Stimulated activated CD4-positive, alpha-beta T cell treated with anti-CD3 and anti-CD28 coated beads, Interleukin-4, amount 100 ng/mL, for 24 hours (primary cell): Measurements from ENCODE around the gene ST6GAL1.
A peak's percentile ranks its signal among the peaks of the same experiment; 100 is the strongest.
"Not testable (repeated sequence)": the region's sequence is repeated elsewhere in the genome, so short reads cannot be mapped to it uniquely, and the experiment has no call there.

Source experiments
- DNase-seq: peaks from one replicate; pipeline ENCODE4 v3.0.0-alpha.2; 2020

The ST6GAL1 gene

GRCh38 chr3:187025656-187026316, 95.5 kb downstream of the ST6GAL1 start:
- peak; percentile 57 for DNase-seq

DNA sequence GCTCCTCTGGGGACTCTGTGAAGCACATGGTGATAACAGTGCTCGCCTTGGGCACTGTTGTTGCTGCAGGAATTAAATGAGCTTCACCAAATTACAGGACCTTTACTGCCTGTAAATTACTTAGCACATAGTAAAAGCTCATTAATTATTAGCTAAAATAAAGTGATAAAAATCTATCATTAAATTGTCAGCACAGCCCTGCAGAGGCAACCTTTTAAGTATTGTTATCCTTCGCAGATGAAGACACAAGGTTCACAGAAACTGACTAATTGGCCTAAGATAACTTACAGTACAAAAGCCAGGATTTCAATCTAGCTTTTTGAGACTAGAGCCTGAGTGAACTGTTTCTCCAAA, 96.0 kb downstream of the ST6GAL1 start:
- no peak for DNase-seq

GRCh38 chr3:187027531-187028278, 97.4 kb downstream of the ST6GAL1 start:
- peak; percentile 65 for DNase-seq

GRCh38 chr3:187031934-187032333, 101.6 kb downstream of the ST6GAL1 start:
- DNase-seq = no peak

GRCh38 chr3:187036394-187036793, 106.1 kb downstream of the ST6GAL1 start:
- DNase-seq = no peak

DNA sequence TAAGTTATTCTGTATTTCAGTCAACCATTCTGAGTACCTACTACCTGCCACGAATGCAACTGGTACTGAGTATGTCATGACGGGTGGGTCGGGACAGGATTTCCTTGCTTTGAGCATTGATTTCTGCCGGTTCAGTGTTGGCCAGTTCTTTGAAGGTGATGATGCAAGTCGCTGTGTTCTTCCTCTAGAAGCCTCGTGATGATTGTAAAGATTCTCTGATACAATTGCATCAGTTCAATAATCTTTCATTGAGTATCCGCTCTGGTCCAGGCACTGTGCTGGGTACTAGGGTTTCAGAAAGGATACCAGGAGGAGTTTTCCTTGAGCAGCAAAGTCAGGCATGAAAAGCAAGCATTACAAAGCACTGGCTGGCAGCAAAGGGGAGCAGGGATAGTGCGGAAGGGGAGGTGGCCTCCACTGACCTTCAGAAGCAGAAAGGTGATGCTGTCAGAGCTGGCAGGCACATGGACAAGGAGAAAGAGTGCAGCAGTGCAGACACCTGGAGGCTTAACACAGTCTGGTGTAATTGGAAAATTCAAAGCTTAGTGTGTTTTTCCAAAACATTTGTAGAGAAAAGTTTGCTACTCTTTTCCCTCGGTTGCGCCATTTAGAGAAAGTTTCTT, 108.9 kb downstream of the ST6GAL1 start:
- no peak for DNase-seq

- no peak for DNase-seq
These were observed 109.5 kb downstream of the ST6GAL1 start for GRCh38 chr3:187039723-187040414.

- no peak for DNase-seq
These were observed 110.4 kb downstream of the ST6GAL1 start for GRCh38 chr3:187040516-187041361.

DNA sequence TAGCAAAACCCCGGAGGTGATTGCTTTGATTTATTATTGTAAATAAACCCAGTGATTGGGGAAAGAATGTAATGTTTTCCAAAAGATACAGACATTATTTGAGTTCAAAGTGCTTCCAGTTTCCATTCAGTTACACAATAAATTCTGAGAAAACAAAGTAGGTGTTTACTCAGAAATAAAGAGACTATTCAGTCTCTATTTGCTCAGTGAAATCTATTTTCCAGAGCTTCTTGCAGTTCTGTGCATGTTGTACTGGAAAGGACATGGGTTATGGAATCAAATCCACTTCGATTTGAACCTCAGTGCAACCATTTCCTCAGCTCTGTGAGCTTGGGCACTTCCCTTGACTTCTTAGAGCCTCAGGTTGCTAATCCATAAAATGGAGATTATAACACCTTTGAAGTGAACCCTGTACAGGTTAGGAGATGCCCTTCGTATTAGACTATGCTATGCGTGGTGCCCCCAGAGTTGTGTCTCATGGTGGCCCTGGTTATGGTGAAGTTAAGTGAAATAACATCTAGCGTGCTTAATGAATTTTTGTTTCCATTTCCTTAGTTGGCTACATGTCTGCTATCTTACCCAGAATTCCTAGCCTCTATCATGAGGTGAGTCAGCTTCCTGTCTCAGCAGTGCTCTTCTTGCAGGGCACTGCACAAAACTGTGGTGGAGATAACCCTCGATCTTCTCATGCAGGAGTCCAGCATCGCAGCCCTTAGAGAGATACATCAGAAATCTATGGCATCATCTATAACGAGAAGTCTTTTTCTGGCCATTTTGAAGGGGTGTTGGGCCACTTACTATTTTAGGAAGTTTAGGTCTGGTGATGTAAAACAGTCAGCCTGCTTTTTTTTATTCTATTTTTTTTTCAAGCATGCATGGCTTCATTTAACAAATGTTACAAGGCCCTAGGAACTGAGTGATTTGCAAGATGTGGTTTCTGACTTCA, 111.3 kb downstream of the ST6GAL1 start:
- peak; percentile 59 for DNase-seq

- no peak for DNase-seq
These were observed 112.0 kb downstream of the ST6GAL1 start for GRCh38 chr3:187042346-187042745.

DNA sequence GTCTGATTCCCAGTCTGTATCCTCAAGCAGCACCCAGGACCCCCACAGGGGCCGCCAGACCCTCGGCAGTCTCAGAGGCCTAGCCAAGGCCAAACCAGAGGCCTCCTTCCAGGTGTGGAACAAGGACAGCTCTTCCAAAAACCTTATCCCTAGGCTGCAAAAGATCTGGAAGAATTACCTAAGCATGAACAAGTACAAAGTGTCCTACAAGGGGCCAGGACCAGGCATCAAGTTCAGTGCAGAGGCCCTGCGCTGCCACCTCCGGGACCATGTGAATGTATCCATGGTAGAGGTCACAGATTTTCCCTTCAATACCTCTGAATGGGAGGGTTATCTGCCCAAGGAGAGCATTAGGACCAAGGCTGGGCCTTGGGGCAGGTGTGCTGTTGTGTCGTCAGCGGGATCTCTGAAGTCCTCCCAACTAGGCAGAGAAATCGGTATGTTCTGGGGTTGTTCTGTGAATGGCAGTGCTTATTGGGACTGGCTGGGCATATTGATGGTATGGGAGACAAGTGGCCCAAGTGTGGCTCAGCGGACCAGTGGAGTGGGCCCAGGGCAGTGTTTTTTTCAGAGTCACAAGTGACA, 112.6 kb downstream of the ST6GAL1 start:
- DNase-seq = no peak

DNA sequence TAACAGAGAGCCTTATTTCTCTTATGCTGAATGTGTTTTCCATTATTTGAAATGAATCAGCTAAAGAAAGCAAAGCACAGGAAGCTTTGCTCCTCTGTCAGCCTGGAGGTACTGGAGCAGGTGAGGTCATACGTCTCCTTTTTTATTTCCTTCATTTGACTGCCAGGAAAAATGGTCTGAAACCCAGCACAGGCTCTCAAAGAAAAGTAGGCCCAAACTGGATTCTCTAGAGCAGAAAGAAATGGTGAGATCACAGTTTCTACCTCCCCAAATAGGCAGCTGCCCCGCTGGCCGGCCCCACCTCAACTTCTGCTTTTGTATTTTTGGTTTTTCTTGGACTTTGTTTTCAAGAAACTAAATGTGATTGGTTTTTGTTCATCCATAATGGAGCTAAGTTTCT, 113.9 kb downstream of the ST6GAL1 start:
- no peak for DNase-seq

DNA sequence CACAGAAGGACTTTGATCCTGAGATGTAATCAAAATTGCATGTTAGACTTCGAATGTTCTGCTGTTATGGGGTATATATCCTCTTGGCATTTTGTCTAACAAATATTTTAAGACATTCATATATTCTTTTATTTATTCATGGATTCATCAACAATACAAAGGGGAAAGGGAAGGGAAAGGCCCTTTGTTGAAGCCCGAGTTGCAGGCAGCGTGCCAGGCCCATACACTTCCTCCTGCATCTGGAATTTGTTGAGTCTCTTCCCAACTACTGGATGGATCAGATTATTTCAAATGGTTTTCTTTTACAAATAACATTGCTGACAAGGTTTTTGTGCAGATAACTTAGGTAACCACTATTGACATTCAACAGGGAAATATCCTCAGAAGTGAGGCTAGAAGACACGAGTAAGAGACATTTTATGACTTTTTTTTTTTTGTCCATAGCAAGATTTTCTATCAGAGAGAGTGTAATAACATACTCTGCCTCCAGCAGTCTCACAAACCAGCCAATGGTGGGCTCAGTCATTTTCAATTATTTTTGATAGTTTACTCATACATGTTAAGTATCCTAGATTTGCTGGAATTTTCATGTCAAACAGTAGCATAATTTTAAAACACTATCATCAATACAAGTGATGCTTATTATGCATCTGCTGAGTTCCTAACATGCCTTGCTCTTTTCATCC, 114.7 kb downstream of the ST6GAL1 start:
- DNase-seq = no peak

GRCh38 chr3:187046033-187046432, 115.7 kb downstream of the ST6GAL1 start:
- DNase-seq = no peak

GRCh38 chr3:187049462-187050101, 119.3 kb downstream of the ST6GAL1 start:
- DNase-seq = no peak

- DNase-seq = no peak
These were observed 120.7 kb downstream of the ST6GAL1 start for GRCh38 chr3:187051066-187051465.

DNA sequence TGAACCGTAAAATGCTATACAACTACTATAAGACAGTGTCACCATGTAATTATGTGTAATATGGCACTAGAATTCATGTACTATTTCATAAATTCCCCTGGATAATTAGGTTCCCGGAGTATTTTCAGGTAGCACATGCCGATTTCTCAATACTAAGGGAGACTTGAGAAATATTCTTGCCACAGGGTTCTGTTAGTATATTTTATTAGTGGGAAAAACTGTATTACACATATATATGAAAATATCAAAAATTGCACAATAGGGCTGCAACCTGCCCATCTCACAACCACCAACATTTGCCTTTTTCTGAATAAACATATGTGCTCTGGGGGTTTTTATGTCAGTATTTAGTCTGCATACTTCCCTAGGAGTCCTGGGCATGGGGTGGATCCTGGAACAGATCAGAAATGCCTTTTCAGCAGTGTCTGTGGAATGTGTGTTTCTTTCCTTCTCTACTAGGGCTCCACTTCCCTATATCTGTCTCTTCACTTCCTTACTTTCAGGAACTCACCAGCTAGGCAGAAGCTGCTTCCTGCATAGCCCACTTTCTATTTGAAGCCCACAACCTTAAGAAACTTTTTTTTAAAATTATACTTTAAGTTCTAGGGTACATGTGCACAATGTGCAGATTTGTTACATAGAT, 121.5 kb downstream of the ST6GAL1 start:
- no peak for DNase-seq

GRCh38 chr3:187052427-187052826, 122.1 kb downstream of the ST6GAL1 start:
- not testable (repeated sequence) for DNase-seq

DNA sequence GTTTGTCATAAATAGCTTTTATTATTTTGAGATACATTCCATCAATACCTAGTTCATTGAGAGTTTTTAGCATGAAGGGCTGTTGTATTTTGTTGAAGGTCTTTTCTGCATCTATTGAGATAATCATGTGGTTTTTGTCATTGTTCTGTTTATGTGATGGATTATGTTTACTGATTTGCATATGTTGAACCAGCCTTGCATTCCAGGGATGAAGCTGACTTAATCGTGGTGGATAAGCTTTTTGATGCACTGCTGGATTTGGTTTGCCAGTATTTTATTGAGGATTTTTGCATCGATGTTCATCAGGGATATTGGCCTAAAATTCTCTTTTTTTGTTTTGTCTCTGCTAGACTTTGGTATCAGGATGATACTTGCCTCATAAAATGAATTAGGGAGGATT, 124.1 kb downstream of the ST6GAL1 start:
- DNase-seq = not testable (repeated sequence)
